Neural cell (in vitro differentiated cells): ENCODE measurements around the gene PPARG. TPM values are rescaled to one million over a fixed set of nuclear protein-coding genes. Genes with fewer than 3 reads are reported as not detected.

ENCODE experiments used
- H2AFZ ChIP-seq: fragments of 200-600, 300-800 bp; sonication (generic), shearing (Covaris generic); 2 replicates; pipeline ENCODE4 v1.6.0; 2014; ENCODE audit warnings: low read depth, mild to moderate bottlenecking, antibody characterized with exemption, low read length, moderate library complexity
- H3F3A ChIP-seq: fragments of 200-600 bp; shearing (Covaris generic); 2 replicates; pipeline ENCODE4 v1.6.1; 2016; ENCODE audit warnings: mild to moderate bottlenecking, moderate library complexity, mixed read lengths, antibody characterized with exemption, low read length; ENCODE audit not compliant: insufficient read depth, poor library complexity, severe bottlenecking
- H3K27ac ChIP-seq: fragments of 200-600, 300-800 bp; sonication (generic), shearing (Covaris generic); 2 replicates; pipeline ENCODE4 v1.5.1; 2014; ENCODE audit warnings: mild to moderate bottlenecking, low read length, moderate library complexity
- H3K27me3 ChIP-seq: fragments of 300-800, 200-600 bp; sonication (generic), shearing (Covaris generic); 2 replicates; pipeline ENCODE4 v1.6.0; 2014; ENCODE audit warnings: mild to moderate bottlenecking, low read depth, low read length, moderate library complexity; ENCODE audit not compliant: insufficient read depth
- H3K36me3 ChIP-seq: fragments of 300-800, 200-600 bp; sonication (generic), shearing (Covaris generic); 2 replicates; pipeline ENCODE4 v1.5.1; 2014; ENCODE audit warnings: mild to moderate bottlenecking, antibody characterized with exemption, low read length, moderate library complexity; ENCODE audit not compliant: insufficient read depth
- H3K4me2 ChIP-seq: fragments of 300-800, 200-600 bp; sonication (generic), shearing (Covaris generic); 2 replicates; pipeline ENCODE4 v1.6.0; 2014; ENCODE audit warnings: mild to moderate bottlenecking, low read length
- H3K4me3 ChIP-seq: fragments of 300-800, 200-600 bp; sonication (generic), shearing (Covaris generic); 2 replicates; pipeline ENCODE4 v1.5.1; 2014; ENCODE audit warnings: mild to moderate bottlenecking, low read length, moderate library complexity
- H3K79me2 ChIP-seq: fragments of 200-600 bp; shearing (Covaris generic); replicated peaks from 2 replicates; pipeline ENCODE4 v1.6.0; 2014; ENCODE audit warnings: mild to moderate bottlenecking, low read length, moderate library complexity; ENCODE audit not compliant: insufficient read depth
- H3K9ac ChIP-seq: fragments of 300-800, 200-600 bp; sonication (generic), shearing (Covaris generic); 2 replicates; pipeline ENCODE4 v1.6.1; 2016; ENCODE audit warnings: mild to moderate bottlenecking, low read length, mixed read lengths
- H3K9me2 ChIP-seq: fragments of 200-600 bp; shearing (Covaris generic); 2 replicates; pipeline ENCODE4 v1.6.1; 2016; ENCODE audit warnings: mild to moderate bottlenecking, low read length, mixed read lengths; ENCODE audit not compliant: insufficient read depth
- H3K9me3 ChIP-seq: fragments of 200-600, 300-800 bp; sonication (generic), shearing (Covaris generic); 2 replicates; pipeline ENCODE4 v1.6.1; 2016; ENCODE audit warnings: mild to moderate bottlenecking, mixed run types, low read length, moderate library complexity, mixed read lengths
- H4K20me1 ChIP-seq: fragments of 200-600 bp; shearing (Covaris generic); 2 replicates; pipeline ENCODE4 v1.6.1; 2016; ENCODE audit warnings: mild to moderate bottlenecking, mixed run types; ENCODE audit not compliant: insufficient read depth
- EP300 ChIP-seq: fragments of 450-650 bp; conservative IDR thresholded peaks from 2 replicates; pipeline ENCODE4 v1.6.1; 2014; ENCODE audit warnings: antibody characterized with exemption, mild to moderate bottlenecking, moderate library complexity; ENCODE audit not compliant: poor library complexity, severe bottlenecking
- EZH2 ChIP-seq: fragments of 200-600, 300-800 bp; shearing (Covaris generic), sonication (generic); IDR thresholded peaks from 2 replicates; pipeline ENCODE4 v1.6.1; 2014; ENCODE audit warnings: antibody characterized with exemption, low read length, borderline replicate concordance, mild to moderate bottlenecking; ENCODE audit not compliant: insufficient read depth, poor library complexity, severe bottlenecking
- MXI1 ChIP-seq: fragments of 450-650 bp; conservative IDR thresholded peaks from 2 replicates; pipeline ENCODE4 v1.6.1; 2014; ENCODE audit warnings: antibody characterized with exemption, mild to moderate bottlenecking; ENCODE audit not compliant: poor library complexity, severe bottlenecking
- POLR2AphosphoS5 ChIP-seq: IDR thresholded peaks from 2 replicates; pipeline ENCODE4 v1.6.1; 2012
- RAD21 ChIP-seq: fragments of 450-650 bp; conservative IDR thresholded peaks from 2 replicates; pipeline ENCODE4 v1.6.1; 2014; ENCODE audit warnings: antibody characterized with exemption, mild to moderate bottlenecking, moderate library complexity
- SMC3 ChIP-seq: fragments of 450-650 bp; conservative IDR thresholded peaks from 2 replicates; pipeline ENCODE4 v1.6.1; 2014; ENCODE audit warnings: antibody characterized with exemption, mild to moderate bottlenecking, moderate library complexity; ENCODE audit not compliant: poor library complexity
- TAF1 ChIP-seq: IDR thresholded peaks from 2 replicates; pipeline ENCODE4 v1.6.1; 2012; ENCODE audit warnings: low read depth
- polyA plus RNA-seq: library from polyadenylated mRNA; depleted of rRNA; stranded (reverse); fragments of >200 nt; gene quantifications from 2 replicates; pipeline ENCODE4 v1.2.3, GENCODE V29; 2014
- TF ChIP-seq, protein P1 (sequence below): IDR thresholded peaks from 2 replicates; pipeline ENCODE4 v1.6.1; 2012; ENCODE audit warnings: borderline replicate concordance
- TF ChIP-seq, protein P2 (sequence below): fragments of 450-650 bp; IDR thresholded peaks from 2 replicates; pipeline ENCODE4 v1.5.1; 2014; ENCODE audit warnings: antibody characterized with exemption, mild to moderate bottlenecking, moderate library complexity; ENCODE audit not compliant: poor library complexity, severe bottlenecking

PPARG gene
- polyA plus RNA-seq, 1 donor from 2014 or later, result 0.35 TPM

DNA sequence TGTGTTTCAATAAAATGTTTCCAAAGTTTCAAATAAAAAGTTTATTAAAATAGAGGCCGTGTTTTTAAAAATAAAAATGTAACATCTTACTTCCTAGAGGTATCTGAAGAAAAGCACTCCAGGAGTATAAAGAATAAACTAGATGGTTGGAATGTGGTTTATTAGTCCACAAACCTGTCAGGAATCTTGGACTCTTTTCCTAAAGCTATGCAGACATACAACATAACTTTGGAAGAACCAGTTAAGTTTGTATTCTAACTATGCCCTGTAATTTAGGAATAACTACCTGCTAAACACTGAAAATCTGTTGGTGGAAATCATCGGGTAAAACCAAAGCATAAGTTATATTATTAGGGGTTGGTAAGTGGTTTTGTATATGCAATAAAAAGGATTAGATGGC lies 51.6 kb downstream of the PPARG start:
- Histone ChIP-seq H3K9me2 (no peaks in the 10 kb centered on the region), H3K4me3 (no peak overlapping the region), H4K20me1 (no peaks in the 10 kb centered on the region), H2AFZ (no peak overlapping the region), H3K36me3 (no peaks in the 10 kb centered on the region), H3K9ac (no peak overlapping the region), H3K9me3 (no peaks in the 10 kb centered on the region), H3F3A (no peaks in the 10 kb centered on the region), H3K4me2 (no peak overlapping the region), H3K79me2 (no peaks in the 10 kb centered on the region), H3K27me3 (no peaks in the 10 kb centered on the region), H3K27ac (no peak overlapping the region)
- TF ChIP-seq TAF1 (no peak), EP300 (no peak), RAD21 (no peak), SMC3 (no peak), EZH2 (no peak)
- TF ChIP-seq, protein P1, sequence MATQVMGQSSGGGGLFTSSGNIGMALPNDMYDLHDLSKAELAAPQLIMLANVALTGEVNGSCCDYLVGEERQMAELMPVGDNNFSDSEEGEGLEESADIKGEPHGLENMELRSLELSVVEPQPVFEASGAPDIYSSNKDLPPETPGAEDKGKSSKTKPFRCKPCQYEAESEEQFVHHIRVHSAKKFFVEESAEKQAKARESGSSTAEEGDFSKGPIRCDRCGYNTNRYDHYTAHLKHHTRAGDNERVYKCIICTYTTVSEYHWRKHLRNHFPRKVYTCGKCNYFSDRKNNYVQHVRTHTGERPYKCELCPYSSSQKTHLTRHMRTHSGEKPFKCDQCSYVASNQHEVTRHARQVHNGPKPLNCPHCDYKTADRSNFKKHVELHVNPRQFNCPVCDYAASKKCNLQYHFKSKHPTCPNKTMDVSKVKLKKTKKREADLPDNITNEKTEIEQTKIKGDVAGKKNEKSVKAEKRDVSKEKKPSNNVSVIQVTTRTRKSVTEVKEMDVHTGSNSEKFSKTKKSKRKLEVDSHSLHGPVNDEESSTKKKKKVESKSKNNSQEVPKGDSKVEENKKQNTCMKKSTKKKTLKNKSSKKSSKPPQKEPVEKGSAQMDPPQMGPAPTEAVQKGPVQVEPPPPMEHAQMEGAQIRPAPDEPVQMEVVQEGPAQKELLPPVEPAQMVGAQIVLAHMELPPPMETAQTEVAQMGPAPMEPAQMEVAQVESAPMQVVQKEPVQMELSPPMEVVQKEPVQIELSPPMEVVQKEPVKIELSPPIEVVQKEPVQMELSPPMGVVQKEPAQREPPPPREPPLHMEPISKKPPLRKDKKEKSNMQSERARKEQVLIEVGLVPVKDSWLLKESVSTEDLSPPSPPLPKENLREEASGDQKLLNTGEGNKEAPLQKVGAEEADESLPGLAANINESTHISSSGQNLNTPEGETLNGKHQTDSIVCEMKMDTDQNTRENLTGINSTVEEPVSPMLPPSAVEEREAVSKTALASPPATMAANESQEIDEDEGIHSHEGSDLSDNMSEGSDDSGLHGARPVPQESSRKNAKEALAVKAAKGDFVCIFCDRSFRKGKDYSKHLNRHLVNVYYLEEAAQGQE, result no peak
- TF ChIP-seq, protein P2, sequence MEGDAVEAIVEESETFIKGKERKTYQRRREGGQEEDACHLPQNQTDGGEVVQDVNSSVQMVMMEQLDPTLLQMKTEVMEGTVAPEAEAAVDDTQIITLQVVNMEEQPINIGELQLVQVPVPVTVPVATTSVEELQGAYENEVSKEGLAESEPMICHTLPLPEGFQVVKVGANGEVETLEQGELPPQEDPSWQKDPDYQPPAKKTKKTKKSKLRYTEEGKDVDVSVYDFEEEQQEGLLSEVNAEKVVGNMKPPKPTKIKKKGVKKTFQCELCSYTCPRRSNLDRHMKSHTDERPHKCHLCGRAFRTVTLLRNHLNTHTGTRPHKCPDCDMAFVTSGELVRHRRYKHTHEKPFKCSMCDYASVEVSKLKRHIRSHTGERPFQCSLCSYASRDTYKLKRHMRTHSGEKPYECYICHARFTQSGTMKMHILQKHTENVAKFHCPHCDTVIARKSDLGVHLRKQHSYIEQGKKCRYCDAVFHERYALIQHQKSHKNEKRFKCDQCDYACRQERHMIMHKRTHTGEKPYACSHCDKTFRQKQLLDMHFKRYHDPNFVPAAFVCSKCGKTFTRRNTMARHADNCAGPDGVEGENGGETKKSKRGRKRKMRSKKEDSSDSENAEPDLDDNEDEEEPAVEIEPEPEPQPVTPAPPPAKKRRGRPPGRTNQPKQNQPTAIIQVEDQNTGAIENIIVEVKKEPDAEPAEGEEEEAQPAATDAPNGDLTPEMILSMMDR, result no peak

DNA sequence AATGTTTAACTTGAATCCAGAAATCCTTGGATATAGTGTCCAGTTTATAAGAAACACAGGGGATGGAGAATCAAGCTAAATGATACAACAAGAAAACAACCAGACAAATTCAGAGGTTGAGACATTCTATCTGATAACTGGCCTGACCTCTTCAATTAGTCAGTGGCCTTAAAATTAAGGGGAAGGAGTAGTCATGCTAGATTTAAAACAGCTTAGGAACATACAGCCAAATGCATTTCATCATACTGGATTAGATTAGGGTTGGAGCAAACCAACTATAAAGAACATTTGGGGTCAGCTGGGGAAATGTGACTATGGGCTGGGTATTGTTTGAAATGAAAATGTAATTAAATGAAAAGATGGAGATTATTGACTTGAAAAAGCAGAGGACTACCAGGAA lies 53.3 kb downstream of the PPARG start:
- H4K20me1 ChIP-seq, result no peaks in the 10 kb centered on the region
- H3K36me3 ChIP-seq, result no peaks in the 10 kb centered on the region
- TF ChIP-seq, protein P2, result no peak
- TF ChIP-seq, protein P1, result no peak
- TF ChIP-seq EZH2 (no peak), MXI1 (no peak), SMC3 (no peak), POLR2AphosphoS5 (no peak), EP300 (no peak), TAF1 (no peak), RAD21 (no peak)
- H3K4me3 ChIP-seq, result no peak overlapping the region
- no peak overlapping the region for H2AFZ ChIP-seq
- H3K9ac ChIP-seq, result no peak overlapping the region
- no peaks in the 10 kb centered on the region for H3K9me3 ChIP-seq
- no peaks in the 10 kb centered on the region for H3K27me3 ChIP-seq
- H3K9me2 ChIP-seq, result no peaks in the 10 kb centered on the region
- H3K27ac ChIP-seq, result no peak overlapping the region
- H3K79me2 ChIP-seq, result no peaks in the 10 kb centered on the region
- no peak overlapping the region for H3K4me2 ChIP-seq
- H3F3A ChIP-seq, result no peaks in the 10 kb centered on the region
